Smooth muscle cell (in vitro differentiated cells): ENCODE results near the gene TRPM6. TPM values are rescaled to one million over a fixed set of nuclear protein-coding genes. Genes with fewer than 3 reads are reported as not detected.
A peak's percentile ranks its signal among the peaks of the same experiment; 100 is the strongest.

Source experiments
- DNase-seq: peaks from one replicate; lab custom pipeline; 2025; ENCODE audit not compliant: unreplicated experiment; lab: John Stamatoyannopoulos, UW
- H2AFZ ChIP-seq: fragments of 200-600 bp; sonication (generic); 2 replicates; pipeline ENCODE4 v1.6.0; 2016; ENCODE audit warnings: antibody characterized with exemption, low read depth, mild to moderate bottlenecking
- H3F3A ChIP-seq: fragments of 200-600 bp; sonication (generic); 2 replicates; pipeline ENCODE4 v1.6.0; 2017; ENCODE audit warnings: antibody characterized with exemption, low read depth
- H3K27ac ChIP-seq: fragments of 200-600 bp; sonication (generic); 2 replicates; pipeline ENCODE4 v1.5.1; 2016; ENCODE audit warnings: low read depth, mild to moderate bottlenecking
- H3K27me3 ChIP-seq: fragments of 200-600 bp; sonication (generic); 2 replicates; pipeline ENCODE4 v1.6.1; 2016; ENCODE audit warnings: low read depth, mild to moderate bottlenecking
- H3K36me3 ChIP-seq: fragments of 200-600 bp; sonication (generic); 2 replicates; pipeline ENCODE4 v1.5.1; 2016; ENCODE audit warnings: low read depth
- H3K4me1 ChIP-seq: fragments of 200-600 bp; sonication (generic); 2 replicates; pipeline ENCODE4 v1.5.1; 2016; ENCODE audit warnings: low read depth
- H3K4me2 ChIP-seq: fragments of 200-600 bp; sonication (generic); 2 replicates; pipeline ENCODE4 v1.6.0; 2016; ENCODE audit warnings: mild to moderate bottlenecking
- H3K4me3 ChIP-seq: fragments of 200-600 bp; sonication (generic); 2 replicates; pipeline ENCODE4 v1.5.1; 2016; ENCODE audit warnings: mild to moderate bottlenecking
- H3K79me2 ChIP-seq: fragments of 200-600 bp; sonication (generic); 2 replicates; pipeline ENCODE4 v1.6.0; 2016; ENCODE audit warnings: low read depth, mild to moderate bottlenecking
- H3K9ac ChIP-seq: fragments of 200-600 bp; sonication (generic); 2 replicates; pipeline ENCODE4 v1.6.0; 2016; ENCODE audit warnings: low read depth
- H3K9me3 ChIP-seq: fragments of 200-600 bp; sonication (generic); replicated peaks from 2 replicates; pipeline ENCODE4 v1.5.1; 2016; ENCODE audit warnings: low read depth
- H4K20me1 ChIP-seq: fragments of 200-600 bp; sonication (generic); 2 replicates; pipeline ENCODE4 v1.6.0; 2016; ENCODE audit warnings: low read depth
- CTCF ChIP-seq: fragments of 200-600 bp; sonication (generic); IDR thresholded peaks from 2 replicates; pipeline ENCODE4 v1.5.1; 2017; ENCODE audit warnings: borderline replicate concordance, mild to moderate bottlenecking, antibody characterized with exemption; ENCODE audit not compliant: insufficient read depth, poor library complexity, severe bottlenecking
- WGBS: methylation state at CpG from one replicate; pipeline ENCODE4 v1.1.7; 2016; ENCODE audit warnings: low lambda C conversion rate; 5-methylcytosine and 5-hydroxymethylcytosine counted together
- polyA plus RNA-seq: library from polyadenylated mRNA; unstranded; fragments of >200 nt; fragmentation: Nextera tagmentation; extraction: Ambion mirVana; gene quantifications from 2 replicates; pipeline ENCODE4 v1.2.1, GENCODE V29; 2016
- total RNA-seq: library from RNA; depleted of rRNA; stranded (reverse); fragments of >200 nt; gene quantifications from 2 replicates; pipeline ENCODE4 v1.2.3, GENCODE V29; 2014

The TRPM6 gene
- total and polyA plus RNA-seq, 2 experiments from 2014 or later, result 0.04 TPM; not detected in 1

GRCh38 chr9:74736646-74737045, 151.1 kb downstream of the TRPM6 start:
- Histone ChIP-seq H3K9ac (no peak overlapping the region), H4K20me1 (no peaks in the 10 kb centered on the region), H3K27me3 (no peaks in the 10 kb centered on the region), H3K36me3 (no peaks in the 10 kb centered on the region), H3K4me1 (peaks cover 9% of the 10 kb centered on the region), H2AFZ (no peak overlapping the region), H3K4me2 (no peak overlapping the region), H3F3A (no peaks in the 10 kb centered on the region), H3K27ac (no peak overlapping the region), H3K79me2 (no peaks in the 10 kb centered on the region), H3K4me3 (no peak overlapping the region), H3K9me3 (no peaks in the 10 kb centered on the region)
- TF ChIP-seq CTCF, result no peak
- WGBS, result 73% methylated on average over 4 of the region's 4 CpGs
- DNase-seq, result no peak

- Histone ChIP-seq H3F3A (no peaks in the 10 kb centered on the region), H3K9me3 (no peaks in the 10 kb centered on the region), H3K4me2 (no peak overlapping the region), H4K20me1 (no peaks in the 10 kb centered on the region), H3K79me2 (no peaks in the 10 kb centered on the region), H3K27me3 (no peaks in the 10 kb centered on the region), H2AFZ (no peak overlapping the region), H3K9ac (no peak overlapping the region), H3K4me3 (no peak overlapping the region), H3K27ac (no peak overlapping the region), H3K4me1 (peaks cover 9% of the 10 kb centered on the region), H3K36me3 (no peaks in the 10 kb centered on the region)
- no peak for TF ChIP-seq CTCF
- WGBS, result 80% methylated on average over 4 of the region's 4 CpGs
- no peak for DNase-seq
These were observed 152.0 kb downstream of the TRPM6 start for GRCh38 chr9:74735761-74736160.

- TF ChIP-seq CTCF, result no peak
- Histone ChIP-seq H3K27ac (no peak overlapping the region), H3K9ac (no peak overlapping the region), H3K4me3 (no peak overlapping the region), H4K20me1 (no peaks in the 10 kb centered on the region), H3K36me3 (no peaks in the 10 kb centered on the region), H2AFZ (peak overlapping the region; percentile 67), H3K79me2 (no peaks in the 10 kb centered on the region), H3K27me3 (no peaks in the 10 kb centered on the region), H3K9me3 (no peaks in the 10 kb centered on the region), H3K4me2 (peak overlapping the region; percentile 65), H3K4me1 (peaks cover 16% of the 10 kb centered on the region), H3F3A (no peaks in the 10 kb centered on the region)
- WGBS, result 44% methylated on average over 9 of the region's 9 CpGs
- DNase-seq, result no peak
These were observed 158.5 kb downstream of the TRPM6 start for GRCh38 chr9:74729136-74729695.

- WGBS, result 86% methylated on average over 7 of the region's 7 CpGs
- H3K4me1 ChIP-seq, result peaks cover 16% of the 10 kb centered on the region
- no peaks in the 10 kb centered on the region for H3K79me2 ChIP-seq
- no peaks in the 10 kb centered on the region for H3F3A ChIP-seq
- H3K4me2 ChIP-seq, result no peak overlapping the region
- no peak for DNase-seq
- H3K27me3 ChIP-seq, result no peaks in the 10 kb centered on the region
- H4K20me1 ChIP-seq, result no peaks in the 10 kb centered on the region
- no peak overlapping the region for H2AFZ ChIP-seq
- no peaks in the 10 kb centered on the region for H3K36me3 ChIP-seq
- H3K9me3 ChIP-seq, result no peaks in the 10 kb centered on the region
- no peak for TF ChIP-seq CTCF
- no peak overlapping the region for H3K27ac ChIP-seq
- H3K9ac ChIP-seq, result no peak overlapping the region
- H3K4me3 ChIP-seq, result no peak overlapping the region
These were observed 159.5 kb downstream of the TRPM6 start for GRCh38 chr9:74728176-74728575.
